GM18951 (cell line): ENCODE measurements around the gene RET.

Source experiments
- POLR2A ChIP-seq: IDR thresholded peaks from 4 replicates; pipeline ENCODE4 v1.6.1; 2011; ENCODE audit warnings: mild to moderate bottlenecking; ENCODE audit not compliant: insufficient read length, insufficient read depth; ENCODE audit errors: extremely low read depth
- in situ Hi-C: fragments of 300-500 bp; cut with MboI; formaldehyde crosslinking; loops from one replicate; pipeline ENCODE4 v1.12.0; 2022; ENCODE audit warnings: low sequenced_read_pairs, mixed read lengths, inconsistent platforms; ENCODE audit not compliant: unreplicated experiment

RET gene

DNA sequence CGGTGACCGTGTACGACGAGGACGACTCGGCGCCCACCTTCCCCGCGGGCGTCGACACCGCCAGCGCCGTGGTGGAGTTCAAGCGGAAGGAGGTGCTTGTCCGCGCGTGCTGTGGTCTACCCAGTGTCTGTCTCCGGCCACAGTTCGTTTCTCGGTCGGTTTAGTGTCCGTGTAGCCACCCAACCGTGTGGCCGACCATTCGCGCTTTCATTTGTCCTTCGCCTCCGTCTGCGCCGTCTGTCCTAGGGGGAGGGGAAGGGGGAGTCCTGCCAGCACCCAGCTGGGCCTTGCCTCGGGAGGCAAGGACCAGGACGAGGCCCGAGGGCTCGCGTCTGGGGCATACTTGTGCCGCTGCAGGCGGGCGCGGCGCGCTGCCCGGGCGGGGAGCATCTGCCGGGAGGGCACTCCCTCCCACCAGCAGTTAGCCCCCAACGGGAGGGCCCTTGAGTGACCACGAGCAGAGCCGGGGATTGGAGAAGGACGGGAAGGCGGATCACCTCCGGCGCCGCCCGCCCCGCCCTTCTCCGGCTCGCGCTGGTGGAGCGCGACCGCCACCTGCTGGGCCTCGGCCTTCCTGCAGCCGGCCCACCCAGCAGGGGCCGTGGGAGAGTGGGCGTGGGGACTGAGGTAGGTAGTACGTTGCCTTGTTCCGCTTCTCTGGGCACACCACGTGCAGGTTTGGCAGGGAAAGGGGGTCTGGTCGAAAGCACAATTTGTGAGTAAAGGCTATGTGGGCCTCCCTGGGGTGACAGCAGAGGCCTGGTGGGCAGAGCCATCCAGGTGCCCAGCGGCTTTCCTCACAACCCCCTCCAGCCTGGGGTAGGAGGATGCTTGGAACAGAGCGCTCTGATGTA is 28.5 kb downstream of the RET start:
- in situ Hi-C loops, result no loop called here
- TF ChIP-seq POLR2A, result no peak

DNA sequence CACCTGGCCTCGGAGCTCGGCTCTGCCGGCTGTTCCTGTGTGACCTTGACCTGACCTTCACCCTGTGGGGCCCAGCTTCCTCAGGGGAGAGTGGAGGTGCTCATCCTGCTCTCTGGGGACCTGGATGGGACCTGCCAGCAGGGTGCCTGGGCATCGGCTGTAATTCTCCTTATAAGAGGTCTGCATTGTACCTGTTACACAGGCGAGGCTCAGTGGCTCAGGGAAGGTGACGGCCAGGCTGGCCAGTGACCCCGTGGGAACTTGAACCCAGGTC is 29.0 kb downstream of the RET start:
- in situ Hi-C loops, result no loop called here
- TF ChIP-seq POLR2A, result no peak

DNA sequence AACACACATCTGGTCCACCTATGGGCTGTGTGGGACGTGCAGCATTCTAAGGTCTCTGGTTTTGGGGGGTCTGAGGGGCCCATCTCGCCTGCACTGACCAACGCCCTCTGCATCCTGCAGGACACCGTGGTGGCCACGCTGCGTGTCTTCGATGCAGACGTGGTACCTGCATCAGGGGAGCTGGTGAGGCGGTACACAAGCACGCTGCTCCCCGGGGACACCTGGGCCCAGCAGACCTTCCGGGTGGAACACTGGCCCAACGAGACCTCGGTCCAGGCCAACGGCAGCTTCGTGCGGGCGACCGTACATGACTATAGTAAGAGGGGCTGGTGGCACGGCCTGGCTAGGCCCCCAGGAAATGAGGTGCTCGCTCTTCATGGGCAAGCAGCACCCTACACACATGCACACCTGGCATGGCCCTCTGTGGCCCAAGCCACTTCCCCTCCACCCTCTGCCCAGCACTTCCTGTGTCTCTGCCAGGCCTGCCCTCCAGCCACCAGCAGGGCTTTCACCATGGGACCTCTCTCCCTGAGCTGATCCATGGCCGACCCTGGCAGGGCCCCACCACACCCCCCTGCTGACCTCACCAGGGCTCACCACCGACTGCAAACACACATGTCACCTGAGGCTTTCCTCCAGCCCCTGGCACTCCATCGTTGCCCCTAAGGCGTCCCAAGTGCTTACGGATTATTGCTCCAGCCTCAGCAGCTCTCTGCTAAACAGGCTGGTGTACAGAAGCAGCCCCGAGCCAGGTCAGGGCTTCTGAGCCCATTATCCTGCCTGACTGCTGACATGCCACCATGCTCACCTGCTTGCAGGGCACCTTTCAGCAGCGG is 29.6 kb downstream of the RET start:
- no peak for TF ChIP-seq POLR2A
- in situ Hi-C loops, result no loop called here

DNA sequence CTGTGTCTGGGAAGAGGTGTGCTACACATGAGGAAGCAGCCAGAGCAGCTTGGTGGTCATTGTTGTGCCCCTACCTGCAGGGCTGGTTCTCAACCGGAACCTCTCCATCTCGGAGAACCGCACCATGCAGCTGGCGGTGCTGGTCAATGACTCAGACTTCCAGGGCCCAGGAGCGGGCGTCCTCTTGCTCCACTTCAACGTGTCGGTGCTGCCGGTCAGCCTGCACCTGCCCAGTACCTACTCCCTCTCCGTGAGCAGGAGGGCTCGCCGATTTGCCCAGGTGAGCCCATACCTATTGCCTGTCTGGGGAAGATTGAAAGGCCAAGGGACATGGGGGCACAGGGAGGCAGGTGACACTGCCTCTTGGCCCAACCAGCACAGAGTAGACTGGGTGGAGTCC is 32.1 kb downstream of the RET start:
- in situ Hi-C loops, result no loop called here
- TF ChIP-seq POLR2A, result no peak

DNA sequence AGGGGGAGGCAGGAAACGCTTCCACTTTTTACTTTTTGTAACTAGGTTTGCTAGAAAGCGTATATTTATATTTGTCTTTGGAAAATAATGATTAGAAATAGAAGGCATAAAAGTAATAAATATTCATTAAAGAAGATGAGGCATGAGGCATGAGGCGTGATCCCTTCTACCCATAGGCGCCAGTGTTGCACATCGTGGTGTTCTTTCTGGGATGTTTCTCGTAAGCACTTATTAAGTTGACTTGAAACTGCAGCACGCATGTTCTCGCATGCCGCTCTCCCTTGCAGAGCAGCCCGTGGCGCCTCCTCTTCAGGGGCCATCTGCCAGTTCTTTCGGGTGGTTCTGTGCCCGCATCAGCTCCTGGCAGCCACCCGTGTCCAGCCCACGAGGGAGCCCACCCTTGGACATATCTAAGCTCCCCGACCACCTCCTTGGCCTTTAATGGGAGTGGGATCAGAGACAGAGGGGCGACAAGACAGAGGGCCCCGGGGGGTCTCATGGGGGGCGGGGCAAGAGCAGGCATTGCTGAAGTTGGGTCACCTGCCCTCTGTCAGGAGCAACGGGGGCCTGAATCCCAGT is 32.9 kb downstream of the RET start:
- no peak for TF ChIP-seq POLR2A
- in situ Hi-C loops, result no loop called here

DNA sequence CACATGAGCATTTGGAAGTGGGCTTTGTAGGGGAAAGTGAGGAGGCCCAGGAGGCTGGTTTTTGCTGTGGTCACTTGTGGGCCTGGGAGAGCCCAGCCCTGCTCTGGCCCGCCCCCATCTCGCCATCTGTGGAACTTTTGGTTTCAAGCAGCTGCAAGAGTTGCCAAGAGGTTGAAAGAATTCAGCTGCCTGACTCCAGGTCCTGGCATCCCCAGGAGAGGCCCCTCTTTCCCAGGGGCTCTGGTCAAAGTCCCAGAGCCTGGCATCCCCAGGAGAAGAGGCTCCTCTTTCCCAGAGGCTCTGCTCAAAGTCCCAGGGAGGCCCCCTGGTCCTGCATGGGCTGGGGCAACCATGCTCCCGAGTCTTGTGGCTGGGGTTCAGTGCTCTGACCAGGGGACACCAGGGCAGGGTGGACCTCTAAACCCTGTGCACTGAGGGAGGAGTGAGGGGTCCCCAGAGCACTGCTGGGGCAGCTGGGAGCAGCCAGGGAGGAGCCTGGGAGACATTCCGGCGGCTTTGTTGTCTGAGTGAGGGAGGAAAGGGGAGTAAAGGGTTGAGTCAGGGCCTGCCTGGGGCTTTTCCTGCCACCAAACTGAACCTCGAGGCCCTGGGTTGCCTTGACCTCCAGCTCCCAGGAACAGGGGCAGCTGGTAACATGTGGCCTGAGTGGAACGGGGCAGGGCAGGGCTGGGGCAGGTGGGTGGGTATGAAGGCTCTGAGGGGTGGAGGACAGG is 33.6 kb downstream of the RET start:
- TF ChIP-seq POLR2A, result no peak
- in situ Hi-C loops, result no loop called here

DNA sequence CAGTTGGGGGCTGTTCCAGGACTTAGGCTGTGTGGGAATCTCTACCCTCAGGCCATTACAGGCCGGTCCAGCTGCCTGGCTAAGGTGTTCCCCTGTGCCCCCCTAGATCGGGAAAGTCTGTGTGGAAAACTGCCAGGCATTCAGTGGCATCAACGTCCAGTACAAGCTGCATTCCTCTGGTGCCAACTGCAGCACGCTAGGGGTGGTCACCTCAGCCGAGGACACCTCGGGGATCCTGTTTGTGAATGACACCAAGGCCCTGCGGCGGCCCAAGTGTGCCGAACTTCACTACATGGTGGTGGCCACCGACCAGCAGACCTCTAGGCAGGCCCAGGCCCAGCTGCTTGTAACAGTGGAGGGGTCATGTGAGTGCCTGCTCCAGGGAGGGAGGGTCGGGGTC is 34.2 kb downstream of the RET start:
- TF ChIP-seq POLR2A, result no peak
- in situ Hi-C loops, result no loop called here

DNA sequence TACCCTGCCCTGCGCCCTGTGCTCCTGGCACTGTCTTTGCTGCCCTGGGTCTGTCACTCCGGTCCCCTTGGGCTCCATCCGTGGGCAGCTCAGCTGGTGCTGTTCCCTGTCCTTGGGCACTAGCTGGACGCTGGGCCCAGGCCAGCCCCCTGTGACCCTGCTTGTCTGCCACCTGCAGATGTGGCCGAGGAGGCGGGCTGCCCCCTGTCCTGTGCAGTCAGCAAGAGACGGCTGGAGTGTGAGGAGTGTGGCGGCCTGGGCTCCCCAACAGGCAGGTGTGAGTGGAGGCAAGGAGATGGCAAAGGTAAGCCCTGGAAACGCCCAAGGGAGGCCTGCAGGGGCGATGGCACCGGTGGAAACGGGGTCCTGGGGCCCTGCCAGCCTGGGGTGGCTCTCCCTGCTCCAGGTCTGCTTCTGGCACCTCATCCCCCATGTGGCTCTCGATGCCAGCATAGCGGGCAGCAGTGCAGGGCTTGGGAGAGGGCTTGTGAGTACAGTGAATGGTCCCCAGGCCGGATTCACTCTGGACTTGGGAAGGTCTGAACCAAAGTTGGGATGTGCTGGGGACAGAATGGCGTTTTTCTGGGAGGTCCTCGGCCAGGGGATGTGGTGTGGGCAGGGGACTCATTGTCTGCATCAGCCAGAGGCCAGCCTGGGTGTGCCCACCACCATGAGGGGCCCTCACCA is 35.2 kb downstream of the RET start:
- in situ Hi-C loops, result no loop called here
- no peak for TF ChIP-seq POLR2A

DNA sequence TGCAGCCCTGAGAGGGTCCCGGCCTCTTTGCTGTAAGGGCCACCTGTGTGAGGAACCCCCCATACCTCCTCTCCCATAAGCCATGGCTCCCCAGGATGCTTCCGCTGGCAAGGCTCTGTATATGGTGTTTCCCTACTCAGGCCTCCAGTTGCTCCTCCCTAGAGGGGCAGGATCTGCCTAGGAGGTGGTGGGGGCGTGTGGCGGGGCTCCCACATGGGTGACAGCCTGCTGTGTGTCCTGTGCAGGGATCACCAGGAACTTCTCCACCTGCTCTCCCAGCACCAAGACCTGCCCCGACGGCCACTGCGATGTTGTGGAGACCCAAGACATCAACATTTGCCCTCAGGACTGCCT is 35.7 kb downstream of the RET start:
- no peak for TF ChIP-seq POLR2A
- in situ Hi-C loops, result no loop called here

DNA sequence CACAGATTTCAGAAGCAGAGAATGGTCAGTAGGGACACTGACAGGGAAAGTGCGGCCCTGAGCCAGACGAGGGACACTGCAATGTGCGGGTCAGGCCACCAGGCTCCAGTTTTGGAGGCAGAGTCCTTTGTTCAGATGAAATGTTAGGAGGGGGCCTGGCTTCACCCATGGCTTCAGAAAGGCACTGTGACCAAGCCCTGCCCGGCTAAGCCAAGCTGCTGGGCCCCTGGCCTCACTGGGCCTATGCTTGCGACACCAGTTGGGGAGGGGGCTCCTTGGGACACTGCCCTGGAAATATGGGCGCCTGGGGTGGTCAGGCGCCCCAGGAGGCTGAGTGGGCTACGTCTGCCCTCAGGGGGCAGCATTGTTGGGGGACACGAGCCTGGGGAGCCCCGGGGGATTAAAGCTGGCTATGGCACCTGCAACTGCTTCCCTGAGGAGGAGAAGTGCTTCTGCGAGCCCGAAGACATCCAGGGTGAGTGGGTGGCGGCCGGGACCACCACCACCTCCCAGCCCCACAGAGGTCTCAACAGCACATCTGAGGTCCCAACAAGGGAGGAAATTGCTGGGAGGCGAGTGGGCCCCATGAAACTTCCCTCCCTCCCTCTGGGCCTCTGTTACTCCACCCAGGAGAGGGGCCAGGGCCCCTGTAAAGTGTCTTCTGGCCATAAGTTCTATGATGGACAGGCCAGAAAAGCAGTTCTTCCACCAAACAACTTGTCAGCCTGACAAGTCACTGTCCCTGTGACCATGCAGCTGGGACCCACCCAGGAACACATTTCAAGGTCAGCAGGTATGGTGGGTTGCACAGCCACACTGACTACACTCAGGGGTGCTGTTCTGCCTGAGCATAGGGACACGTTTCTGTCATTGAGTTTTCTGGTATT is 36.6 kb downstream of the RET start:
- no peak for TF ChIP-seq POLR2A
- in situ Hi-C loops, result no loop called here

DNA sequence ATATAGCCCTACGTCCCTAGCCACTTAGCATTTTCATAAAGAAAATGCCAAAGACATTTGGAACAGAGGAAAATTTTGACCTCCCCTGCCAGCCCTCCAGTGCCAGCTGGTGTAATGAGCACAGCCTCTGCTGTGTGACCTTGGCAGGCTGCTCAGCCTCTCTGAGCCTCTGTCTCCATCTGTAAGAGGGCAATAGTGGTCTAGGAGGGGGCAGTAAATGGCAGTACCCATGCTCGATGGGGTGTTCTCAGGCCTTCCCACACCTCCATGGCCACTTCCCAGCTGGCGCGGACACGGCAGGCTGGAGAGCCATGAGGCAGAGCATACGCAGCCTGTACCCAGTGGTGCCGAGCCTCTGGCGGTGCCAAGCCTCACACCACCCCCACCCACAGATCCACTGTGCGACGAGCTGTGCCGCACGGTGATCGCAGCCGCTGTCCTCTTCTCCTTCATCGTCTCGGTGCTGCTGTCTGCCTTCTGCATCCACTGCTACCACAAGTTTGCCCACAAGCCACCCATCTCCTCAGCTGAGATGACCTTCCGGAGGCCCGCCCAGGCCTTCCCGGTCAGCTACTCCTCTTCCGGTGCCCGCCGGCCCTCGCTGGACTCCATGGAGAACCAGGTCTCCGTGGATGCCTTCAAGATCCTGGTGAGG is 37.3 kb downstream of the RET start:
- in situ Hi-C loops, result no loop called here
- TF ChIP-seq POLR2A, result no peak
